IMR-90 (cell line): Measurements from ENCODE around the gene VWA7. TPM values are rescaled to one million over a fixed set of nuclear protein-coding genes. Genes with fewer than 3 reads are reported as not detected.
A peak's percentile ranks its signal among the peaks of the same experiment; 100 is the strongest.

Source experiments
- ATAC-seq: fragments of 200-7000 bp; cut with Tn5 transposase; 2 replicates; pipeline ENCODE4 v1.9.1; 2020; ENCODE audit warnings: low read depth, mild to moderate bottlenecking, moderate library complexity
- BruUV-seq: library from RNA; stranded (reverse); fragments of 400-500 nt; replicated peaks from 2 replicates; lab custom pipeline; 2021; lab: Mats Ljungman, UMichigan
- CTCF ChIA-PET: fragments of 300-600 bp; formaldehyde crosslinking; extraction: SDS; loops from one replicate; lab custom pipeline; 2021; ENCODE audit warnings: antibody characterized with exemption; lab: Yijun Ruan, JAX
- POLR2A ChIA-PET: fragments of 300-600 bp; sonication (Branson Sonifier 250); formaldehyde crosslinking; loops from one replicate; lab custom pipeline; 2022; ENCODE audit warnings: antibody characterized with exemption; ENCODE audit not compliant: unreplicated experiment; lab: Charles Lee
- DNase-seq: peaks from one replicate; pipeline ENCODE4 v3.0.0; 2013
- H2AFZ ChIP-seq: replicated peaks from 2 replicates; pipeline ENCODE3; 2013; ENCODE audit warnings: low read length, mild to moderate bottlenecking; ENCODE audit not compliant: poor library complexity
- H2AK5ac ChIP-seq: 2 replicates; pipeline ENCODE4 v1.6.1; 2013; ENCODE audit warnings: low read depth, low read length, inconsistent platforms
- H2AK9ac ChIP-seq: replicated peaks from 2 replicates; pipeline ENCODE3; 2013; ENCODE audit warnings: mild to moderate bottlenecking, low read depth, low read length, moderate library complexity; ENCODE audit not compliant: poor library complexity
- H2BK120ac ChIP-seq: 2 replicates; pipeline ENCODE4 v1.6.1; 2013; ENCODE audit warnings: low read depth, low read length, inconsistent platforms
- H2BK15ac ChIP-seq: 3 replicates; pipeline ENCODE4 v1.6.1; 2013; ENCODE audit warnings: low read depth, low read length, inconsistent platforms
- H2BK20ac ChIP-seq: 2 replicates; pipeline ENCODE4 v1.6.1; 2013; ENCODE audit warnings: low read depth, mild to moderate bottlenecking, inconsistent platforms, low read length, moderate library complexity
- H2BK5ac ChIP-seq: 2 replicates; pipeline ENCODE4 v1.6.1; 2013; ENCODE audit warnings: mild to moderate bottlenecking, low read depth, low read length, inconsistent platforms; ENCODE audit not compliant: poor library complexity, severe bottlenecking
- H3K14ac ChIP-seq: replicated peaks from 2 replicates; pipeline ENCODE4 v1.6.1; 2013; ENCODE audit warnings: low read depth, low read length, inconsistent platforms
- H3K18ac ChIP-seq: 2 replicates; pipeline ENCODE4 v1.6.1; 2013; ENCODE audit warnings: low read depth, low read length, control low read depth
- H3K23ac ChIP-seq: 2 replicates; pipeline ENCODE4 v1.6.1; 2013; ENCODE audit warnings: low read depth, low read length, inconsistent platforms
- H3K27ac ChIP-seq: 2 replicates; pipeline ENCODE4 v1.5.1; 2013; ENCODE audit warnings: mild to moderate bottlenecking, control low read depth, low read length; ENCODE audit not compliant: insufficient read depth
- H3K27me3 ChIP-seq: 2 replicates; pipeline ENCODE4 v1.6.1; 2013; ENCODE audit warnings: low read length; ENCODE audit not compliant: control insufficient read depth, insufficient read depth
- H3K36me3 ChIP-seq: 2 replicates; pipeline ENCODE4 v1.6.1; 2013; ENCODE audit warnings: low read length, mixed read lengths; ENCODE audit not compliant: control insufficient read depth, insufficient read depth
- H3K4ac ChIP-seq: 2 replicates; pipeline ENCODE4 v1.6.1; 2013; ENCODE audit warnings: low read depth, low read length, inconsistent platforms
- H3K4me1 ChIP-seq: 2 replicates; pipeline ENCODE4 v1.6.1; 2013; ENCODE audit warnings: low read length, mixed read lengths; ENCODE audit not compliant: control insufficient read depth, insufficient read depth
- H3K4me2 ChIP-seq: 2 replicates; pipeline ENCODE4 v1.6.1; 2013; ENCODE audit warnings: low read depth, mild to moderate bottlenecking, control low read depth, low read length, moderate library complexity
- H3K4me3 ChIP-seq: 2 replicates; pipeline ENCODE4 v1.5.1; 2013; ENCODE audit warnings: low read depth, mild to moderate bottlenecking, control low read depth, low read length, moderate library complexity; ENCODE audit not compliant: insufficient read depth
- H3K56ac ChIP-seq: 2 replicates; pipeline ENCODE4 v1.6.1; 2013; ENCODE audit warnings: low read length, inconsistent platforms; ENCODE audit not compliant: insufficient read depth; ENCODE audit errors: extremely low read depth
- H3K79me1 ChIP-seq, 2 experiments: 2 replicates each; pipeline ENCODE4 v1.6.1; 2013; ENCODE audit warnings: low read length in 2 of 2, inconsistent platforms in 1 of 2, low read depth in 1 of 2
- H3K9ac ChIP-seq: 2 replicates; pipeline ENCODE4 v1.6.1; 2013; ENCODE audit warnings: low read depth, low read length, control low read depth
- H3K9me1 ChIP-seq: 2 replicates; pipeline ENCODE4 v1.6.1; 2013; ENCODE audit warnings: low read length, inconsistent platforms; ENCODE audit not compliant: insufficient read depth
- H3K9me3 ChIP-seq: 2 replicates; pipeline ENCODE4 v1.6.1; 2013; ENCODE audit warnings: low read length; ENCODE audit not compliant: control insufficient read depth, insufficient read depth
- H4K20me1 ChIP-seq: 2 replicates; pipeline ENCODE4 v1.6.1; 2013; ENCODE audit warnings: low read length, inconsistent platforms; ENCODE audit not compliant: insufficient read depth
- H4K5ac ChIP-seq: 2 replicates; pipeline ENCODE4 v1.6.1; 2013; ENCODE audit warnings: mild to moderate bottlenecking, low read depth, low read length, control low read depth
- H4K8ac ChIP-seq, 2 experiments: 2 replicates each; pipeline ENCODE4 v1.6.1; 2013; ENCODE audit warnings: low read depth in 2 of 2, low read length in 2 of 2, control low read depth in 1 of 2, inconsistent platforms in 1 of 2
- H4K91ac ChIP-seq: 2 replicates; pipeline ENCODE4 v1.6.1; 2013; ENCODE audit warnings: low read depth, low read length, inconsistent platforms; ENCODE audit not compliant: insufficient read depth
- CHD1 ChIP-seq: IDR thresholded peaks from 2 replicates; pipeline ENCODE4 v1.6.1; 2012; ENCODE audit warnings: low read depth, low read length, improper control_type of control experiment
- MAFK ChIP-seq: IDR thresholded peaks from 2 replicates; pipeline ENCODE4 v1.6.1; 2012; ENCODE audit warnings: low read depth, low read length, improper control_type of control experiment
- MAZ ChIP-seq: IDR thresholded peaks from 2 replicates; pipeline ENCODE4 v1.6.1; 2012; ENCODE audit warnings: low read depth, mild to moderate bottlenecking, low read length, improper control_type of control experiment, moderate library complexity, borderline replicate concordance
- RAD21 ChIP-seq: IDR thresholded peaks from 2 replicates; pipeline ENCODE4 v1.6.1; 2012; ENCODE audit warnings: low read length, improper control_type of control experiment
- SMC3 ChIP-seq: fragments of 150-350 bp; IDR thresholded peaks from 2 replicates; pipeline ENCODE4 v1.6.1; 2016; ENCODE audit warnings: low read depth, mild to moderate bottlenecking, antibody characterized with exemption, low read length, moderate library complexity
- WGBS, 2 experiments: methylation state at CpG; one replicate each; pipeline versions ENCODE4 v1.1.5 to v1.1.7; 2013; ENCODE audit warnings: missing lambda C conversion rate in 2 of 2; ENCODE audit not compliant: insufficient read length in 1 of 2; ENCODE audit errors: extremely low coverage in 2 of 2; 5-methylcytosine and 5-hydroxymethylcytosine counted together
- dilution Hi-C: fragments of 300-500 bp; cut with HindIII; formaldehyde crosslinking; loops from one replicate; pipeline ENCODE4 v1.14.3; 2018; ENCODE audit warnings: low sequenced_read_pairs; ENCODE audit not compliant: unreplicated experiment
- in situ Hi-C: fragments of 300-500 bp; cut with MboI; formaldehyde crosslinking; loops from 3 replicates; pipeline ENCODE4 v1.14.3; 2019; ENCODE audit warnings: low sequenced_read_pairs, inconsistent platforms, mixed read lengths
- intact Hi-C: fragments of 100-400 bp; cut with micrococcal nuclease; formaldehyde crosslinking; loops from 2 replicates; pipeline ENCODE4 v1.10.0; 2022
- polyA plus RNA-seq, 3 experiments: library from polyadenylated mRNA; depleted of rRNA; stranded (reverse); fragments of >200 nt; gene quantifications; 2 replicates each; pipeline ENCODE4 v1.2.3, GENCODE V29; 2012; ENCODE audit warnings: low replicate concordance in 1 of 3
- total RNA-seq: library from RNA; depleted of rRNA; stranded (reverse); fragments of >200 nt; gene quantifications from 2 replicates; pipeline ENCODE4 v1.2.3, GENCODE V29; 2012
- TF ChIP-seq, protein P1 (sequence below): conservative IDR thresholded peaks from 2 replicates; pipeline ENCODE4 v1.5.1; 2012; ENCODE audit warnings: mild to moderate bottlenecking, low read depth, low read length, improper control_type of control experiment

Gene VWA7
- total and polyA plus RNA-seq, 2 of the 4 experiments (the other 2 are of a cell fraction): under 0.01 to 1.4 TPM

GRCh38 chr6:31769684-31770371, 7.3 kb downstream of the VWA7 start:
- Histone ChIP-seq H3K4me1 (no peaks in the 10 kb centered on the region), H3K23ac (no peak overlapping the region), H3K9ac (no peak overlapping the region), H2AK9ac (peak overlapping the region; percentile 48), H3K9me3 (no peaks in the 10 kb centered on the region), H3K14ac (no peak overlapping the region), H2BK120ac (no peak overlapping the region), H3K36me3 (no peaks in the 10 kb centered on the region), H4K91ac (no peak overlapping the region), H3K4ac (no peak overlapping the region; the same call in 1 of the 2 replicates), H3K27me3 (no peaks in the 10 kb centered on the region), H2BK15ac (no peak overlapping the region; the same call in 2 of the 3 replicates), H4K20me1 (no peaks in the 10 kb centered on the region), H3K18ac (no peak overlapping the region), H3K56ac (no peak overlapping the region), H4K8ac (no peak overlapping the region), H3K4me3 (no peak overlapping the region), H2BK20ac (no peak overlapping the region), H2AFZ (no peak overlapping the region), H4K5ac (no peak overlapping the region), H3K27ac (no peak overlapping the region), H3K79me1 (no peaks in the 10 kb centered on the region), H3K9me1 (peaks cover 3% of the 10 kb centered on the region; the same call in 1 of the 2 replicates), H2AK5ac (peak overlapping the region; percentile 48; the same call in 1 of the 2 replicates), H2BK5ac (no peak overlapping the region), H3K4me2 (no peak overlapping the region)
- dilution Hi-C loops (no loop called here), in situ Hi-C loops (no loop called here), intact Hi-C loops (no loop called here)
- peak; percentile 69 for ATAC-seq
- TF ChIP-seq RAD21 (peak; percentile 66), MAZ (peak; percentile 72; the same call in 1 of the 2 replicates), CHD1 (no peak), MAFK (no peak), SMC3 (peak; percentile 74)
- TF ChIP-seq, protein P1, sequence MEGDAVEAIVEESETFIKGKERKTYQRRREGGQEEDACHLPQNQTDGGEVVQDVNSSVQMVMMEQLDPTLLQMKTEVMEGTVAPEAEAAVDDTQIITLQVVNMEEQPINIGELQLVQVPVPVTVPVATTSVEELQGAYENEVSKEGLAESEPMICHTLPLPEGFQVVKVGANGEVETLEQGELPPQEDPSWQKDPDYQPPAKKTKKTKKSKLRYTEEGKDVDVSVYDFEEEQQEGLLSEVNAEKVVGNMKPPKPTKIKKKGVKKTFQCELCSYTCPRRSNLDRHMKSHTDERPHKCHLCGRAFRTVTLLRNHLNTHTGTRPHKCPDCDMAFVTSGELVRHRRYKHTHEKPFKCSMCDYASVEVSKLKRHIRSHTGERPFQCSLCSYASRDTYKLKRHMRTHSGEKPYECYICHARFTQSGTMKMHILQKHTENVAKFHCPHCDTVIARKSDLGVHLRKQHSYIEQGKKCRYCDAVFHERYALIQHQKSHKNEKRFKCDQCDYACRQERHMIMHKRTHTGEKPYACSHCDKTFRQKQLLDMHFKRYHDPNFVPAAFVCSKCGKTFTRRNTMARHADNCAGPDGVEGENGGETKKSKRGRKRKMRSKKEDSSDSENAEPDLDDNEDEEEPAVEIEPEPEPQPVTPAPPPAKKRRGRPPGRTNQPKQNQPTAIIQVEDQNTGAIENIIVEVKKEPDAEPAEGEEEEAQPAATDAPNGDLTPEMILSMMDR: peak; percentile 74
- ChIA-PET POLR2A (no interaction called here), CTCF (interaction anchor here (0.5 to 1.6 kb wide), 7 partner anchors 17 to 50 kb away, joined by 3 to 7 read pairs (median 5); no protein-coding TSS in a partner anchor)
- DNase-seq: peak; percentile 31
- no TSS peak for BruUV-seq
- 76% methylated on average over 2 of the region's 12 CpGs; no CpG with 5 or more reads in 1 of the 2 experiments for WGBS, 2 experiments
